Measurements from ENCODE around the gene RASAL3.

RASAL3 gene

DNA sequence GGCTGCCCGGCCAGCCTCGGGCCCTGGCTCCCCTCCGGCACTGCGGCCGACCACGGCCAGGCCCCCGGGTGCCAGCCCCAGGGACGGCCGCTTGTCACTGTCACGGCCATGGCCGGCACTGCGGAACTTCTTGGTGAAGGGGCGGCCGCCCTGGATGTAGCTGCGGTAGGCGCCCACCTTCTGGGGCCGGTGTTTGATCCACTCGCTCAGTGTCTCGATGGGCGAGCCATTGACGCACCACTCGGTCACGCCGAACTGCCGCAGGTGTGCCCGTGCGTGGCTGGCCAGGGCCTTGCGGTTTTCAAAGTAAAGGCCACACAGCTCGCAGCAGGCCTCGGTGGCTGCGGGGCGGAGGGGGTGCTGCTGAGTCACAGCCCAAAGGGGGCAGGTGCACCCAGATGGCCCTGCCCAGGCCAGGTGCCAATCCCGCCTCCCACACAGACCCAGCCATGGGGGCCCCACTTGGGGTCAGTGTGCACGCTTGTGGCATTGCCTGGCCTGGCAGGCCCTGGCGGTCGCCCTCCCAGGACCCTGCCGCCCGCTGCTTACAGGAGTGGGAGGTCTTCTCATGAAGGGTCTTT is 39.6 kb downstream of the RASAL3 start:
- no peaks in the 10 kb centered on the region for H3K9me3 Mint-ChIP-seq
- no peak overlapping the region for H3K4me3 Mint-ChIP-seq
- no peak overlapping the region for H3K27ac Mint-ChIP-seq
- no peaks in the 10 kb centered on the region for H3K27me3 Mint-ChIP-seq (ENCODE audit: low read depth)
- peaks cover 30% of the 10 kb centered on the region for H3K4me1 Mint-ChIP-seq
- peaks cover 50% of the 10 kb centered on the region for H3K36me3 Mint-ChIP-seq (ENCODE audit: low read depth)
- no peak for TF ChIP-seq CTCF (IDR thresholded peaks at IDR 0.05; ENCODE audit: unreplicated experiment in 3 of 3)

DNA sequence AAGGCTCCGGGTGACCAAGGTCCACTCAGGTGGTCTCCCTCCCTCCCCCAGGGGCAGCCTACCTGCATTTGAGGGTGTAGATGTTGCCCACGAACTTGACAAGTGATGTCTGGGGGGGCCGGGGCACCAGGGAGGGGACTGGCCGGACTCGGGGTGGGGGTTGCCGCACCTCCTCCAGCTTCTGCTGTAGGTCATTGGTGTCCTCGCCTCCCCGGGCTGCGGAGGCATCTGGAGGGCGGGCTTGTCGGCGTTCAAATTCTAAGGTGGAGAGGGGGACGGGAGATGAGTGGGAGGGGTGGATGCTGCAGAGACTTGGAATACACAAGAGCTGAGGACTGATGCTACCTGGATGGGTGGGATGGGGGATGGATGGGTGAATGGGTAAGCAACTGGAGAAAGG is 40.2 kb downstream of the RASAL3 start:
- Mint-ChIP-seq H3K4me3 (no peak overlapping the region), H3K27me3 (ENCODE audit: low read depth) (no peaks in the 10 kb centered on the region), H3K9me3 (no peaks in the 10 kb centered on the region), H3K36me3 (ENCODE audit: low read depth) (peaks cover 50% of the 10 kb centered on the region), H3K4me1 (peaks cover 37% of the 10 kb centered on the region), H3K27ac (no peak overlapping the region)
- no peak for TF ChIP-seq CTCF (IDR thresholded peaks at IDR 0.05; ENCODE audit: unreplicated experiment in 3 of 3)

- TF ChIP-seq CTCF (IDR thresholded peaks at IDR 0.05; ENCODE audit: unreplicated experiment in 3 of 3), result no peak
- Mint-ChIP-seq H3K36me3 (ENCODE audit: low read depth) (peaks cover 50% of the 10 kb centered on the region), H3K9me3 (no peaks in the 10 kb centered on the region), H3K27me3 (ENCODE audit: low read depth) (no peaks in the 10 kb centered on the region), H3K4me1 (peaks cover 43% of the 10 kb centered on the region), H3K4me3 (no peak overlapping the region), H3K27ac (no peak overlapping the region)
These were observed 41.2 kb downstream of the RASAL3 start for GRCh38 chr19:15423130-15423529.

- peaks cover 48% of the 10 kb centered on the region for H3K36me3 Mint-ChIP-seq (ENCODE audit: low read depth)
- H3K9me3 Mint-ChIP-seq, result no peaks in the 10 kb centered on the region
- peaks cover 49% of the 10 kb centered on the region for H3K4me1 Mint-ChIP-seq
- H3K4me3 Mint-ChIP-seq, result peak overlapping the region in 1 of 3 experiments; percentile 76
- H3K27me3 Mint-ChIP-seq (ENCODE audit: low read depth), result no peaks in the 10 kb centered on the region
- TF ChIP-seq CTCF (IDR thresholded peaks at IDR 0.05; ENCODE audit: unreplicated experiment in 3 of 3), result no peak
- peak overlapping the region in 2 of 3 experiments; percentile 71 to 90 for H3K27ac Mint-ChIP-seq
These were observed 41.9 kb downstream of the RASAL3 start for GRCh38 chr19:15422296-15423075.

- TF ChIP-seq CTCF (IDR thresholded peaks at IDR 0.05; ENCODE audit: unreplicated experiment in 3 of 3), result no peak
- Mint-ChIP-seq H3K9me3 (no peaks in the 10 kb centered on the region), H3K27me3 (ENCODE audit: low read depth) (no peaks in the 10 kb centered on the region), H3K4me3 (peak overlapping the region in 2 of 3 experiments; percentile 38 to 76), H3K4me1 (peaks cover 56% of the 10 kb centered on the region), H3K27ac (peak overlapping the region in 2 of 3 experiments; percentile 71 to 90), H3K36me3 (ENCODE audit: low read depth) (peaks cover 46% of the 10 kb centered on the region)
These were observed 42.6 kb downstream of the RASAL3 start for GRCh38 chr19:15421721-15422260.
